Calu3 (cell line): Measurements from ENCODE around the gene SLC5A3. TPM values are rescaled to one million over a fixed set of nuclear protein-coding genes. Genes with fewer than 3 reads are reported as not detected.

ENCODE experiments used
- BruUV-seq: library from RNA; stranded (reverse); fragments of 400-500 nt; replicated peaks from 2 replicates; lab custom pipeline; 2021; lab: Mats Ljungman, UMichigan
- CTCF ChIA-PET: fragments of 300-600 bp; sonication (Branson Sonifier 250); formaldehyde crosslinking; loops from one replicate; lab custom pipeline; 2022; ENCODE audit warnings: antibody characterized with exemption; lab: Charles Lee
- DNase-seq: peaks from one replicate; pipeline ENCODE4 v3.0.0; 2022
- H3K27ac Mint-ChIP-seq: one replicate; pipeline ENCODE4 v1.8.0; 2022; ENCODE audit warnings: mixed read lengths; ENCODE audit not compliant: unreplicated experiment
- H3K27me3 Mint-ChIP-seq: one replicate; pipeline ENCODE4 v1.8.0; 2022; ENCODE audit warnings: mixed read lengths; ENCODE audit not compliant: unreplicated experiment
- H3K36me3 Mint-ChIP-seq: one replicate; pipeline ENCODE4 v1.8.0; 2022; ENCODE audit warnings: mild to moderate bottlenecking, moderate library complexity, mixed read lengths; ENCODE audit not compliant: insufficient read depth, unreplicated experiment
- H3K4me1 Mint-ChIP-seq: one replicate; pipeline ENCODE4 v1.8.0; 2022; ENCODE audit warnings: mild to moderate bottlenecking, low read depth, mixed read lengths; ENCODE audit not compliant: unreplicated experiment
- H3K4me3 Mint-ChIP-seq: one replicate; pipeline ENCODE4 v1.8.0; 2022; ENCODE audit warnings: mild to moderate bottlenecking, low read depth, moderate library complexity, mixed read lengths; ENCODE audit not compliant: unreplicated experiment
- H3K9me3 Mint-ChIP-seq: one replicate; pipeline ENCODE4 v1.8.0; 2022; ENCODE audit warnings: low read depth, mixed read lengths; ENCODE audit not compliant: unreplicated experiment
- CTCF ChIP-seq: fragments of 200-600 bp; IDR thresholded peaks from one replicate; pipeline ENCODE4 v1.8.0; 2022; ENCODE audit warnings: antibody characterized with exemption; ENCODE audit not compliant: unreplicated experiment
- intact Hi-C: fragments of 100-400 bp; cut with micrococcal nuclease; formaldehyde crosslinking; loops from one replicate; pipeline ENCODE4 v1.10.0; 2022; ENCODE audit not compliant: unreplicated experiment
- total RNA-seq: library from RNA; stranded (reverse); gene quantifications from 2 replicates; pipeline ENCODE4 v1.2.3, GENCODE V29; 2022

SLC5A3 gene
- total RNA-seq, 1 experiment from 2014 or later, result 15.8 TPM

GRCh38 chr21:34086887-34087306 is 13.5 kb downstream of the SLC5A3 start:
- intact Hi-C loops, result no loop called here
- CTCF ChIA-PET, result interaction anchor here (0.7 kb wide), 1 partner anchor 106 kb away, joined by 3 read pairs; no protein-coding TSS in a partner anchor

GRCh38 chr21:34088752-34089151 is 15.4 kb downstream of the SLC5A3 start:
- TF ChIP-seq CTCF, result no peak
- BruUV-seq, result no TSS peak
- Mint-ChIP-seq H3K36me3 (no peaks in the 10 kb centered on the region), H3K4me3 (no peak overlapping the region), H3K27me3 (no peaks in the 10 kb centered on the region), H3K27ac (no peak overlapping the region), H3K9me3 (no peaks in the 10 kb centered on the region), H3K4me1 (no peaks in the 10 kb centered on the region)
- intact Hi-C loops, result no loop called here
- DNase-seq, result no peak
- CTCF ChIA-PET, result no interaction called here

More at GRCh38 chr21:34086887-34087306, 13.5 kb downstream of the SLC5A3 start:
- Mint-ChIP-seq H3K27ac (no peak overlapping the region), H3K36me3 (no peaks in the 10 kb centered on the region), H3K4me3 (no peak overlapping the region), H3K9me3 (no peaks in the 10 kb centered on the region), H3K27me3 (no peaks in the 10 kb centered on the region), H3K4me1 (peaks cover 5% of the 10 kb centered on the region)
- TF ChIP-seq CTCF, result no peak
- no TSS peak for BruUV-seq
- DNase-seq, result no peak

- no peak overlapping the region for H3K4me3 Mint-ChIP-seq
- H3K9me3 Mint-ChIP-seq, result no peaks in the 10 kb centered on the region
- no peaks in the 10 kb centered on the region for H3K27me3 Mint-ChIP-seq
- no peaks in the 10 kb centered on the region for H3K4me1 Mint-ChIP-seq
- DNase-seq, result no peak
- no TSS peak for BruUV-seq
- intact Hi-C loops, result no loop called here
- H3K36me3 Mint-ChIP-seq, result peaks cover 5% of the 10 kb centered on the region
- TF ChIP-seq CTCF, result no peak
- H3K27ac Mint-ChIP-seq, result no peak overlapping the region
- CTCF ChIA-PET, result no interaction called here
Observed at GRCh38 chr21:34091032-34091431, 17.7 kb downstream of the SLC5A3 start.

GRCh38 chr21:34091607-34092006 is 18.2 kb downstream of the SLC5A3 start:
- no peak for TF ChIP-seq CTCF
- H3K4me3 Mint-ChIP-seq, result no peak overlapping the region
- H3K9me3 Mint-ChIP-seq, result no peaks in the 10 kb centered on the region
- peaks cover under 1% of the 10 kb centered on the region for H3K4me1 Mint-ChIP-seq
- DNase-seq, result no peak
- H3K36me3 Mint-ChIP-seq, result peaks cover 5% of the 10 kb centered on the region
- H3K27me3 Mint-ChIP-seq, result no peaks in the 10 kb centered on the region
- no TSS peak for BruUV-seq
- intact Hi-C loops, result no loop called here
- no peak overlapping the region for H3K27ac Mint-ChIP-seq
- CTCF ChIA-PET, result interaction anchor here (1.5 kb wide), 1 partner anchor 168 kb away, joined by 5 read pairs; no protein-coding TSS in a partner anchor
